HCEC 1CT (cell line): Measurements from ENCODE around the gene CATSPERB.
A peak's percentile ranks its signal among the peaks of the same experiment; 100 is the strongest.
"Not testable (repeated sequence)": the region's sequence is repeated elsewhere in the genome, so short reads cannot be mapped to it uniquely, and the experiment has no call there.

ENCODE experiments used
- DNase-seq: peaks from one replicate; pipeline ENCODE4 v3.0.0-alpha.2; 2017

CATSPERB gene, protein sequence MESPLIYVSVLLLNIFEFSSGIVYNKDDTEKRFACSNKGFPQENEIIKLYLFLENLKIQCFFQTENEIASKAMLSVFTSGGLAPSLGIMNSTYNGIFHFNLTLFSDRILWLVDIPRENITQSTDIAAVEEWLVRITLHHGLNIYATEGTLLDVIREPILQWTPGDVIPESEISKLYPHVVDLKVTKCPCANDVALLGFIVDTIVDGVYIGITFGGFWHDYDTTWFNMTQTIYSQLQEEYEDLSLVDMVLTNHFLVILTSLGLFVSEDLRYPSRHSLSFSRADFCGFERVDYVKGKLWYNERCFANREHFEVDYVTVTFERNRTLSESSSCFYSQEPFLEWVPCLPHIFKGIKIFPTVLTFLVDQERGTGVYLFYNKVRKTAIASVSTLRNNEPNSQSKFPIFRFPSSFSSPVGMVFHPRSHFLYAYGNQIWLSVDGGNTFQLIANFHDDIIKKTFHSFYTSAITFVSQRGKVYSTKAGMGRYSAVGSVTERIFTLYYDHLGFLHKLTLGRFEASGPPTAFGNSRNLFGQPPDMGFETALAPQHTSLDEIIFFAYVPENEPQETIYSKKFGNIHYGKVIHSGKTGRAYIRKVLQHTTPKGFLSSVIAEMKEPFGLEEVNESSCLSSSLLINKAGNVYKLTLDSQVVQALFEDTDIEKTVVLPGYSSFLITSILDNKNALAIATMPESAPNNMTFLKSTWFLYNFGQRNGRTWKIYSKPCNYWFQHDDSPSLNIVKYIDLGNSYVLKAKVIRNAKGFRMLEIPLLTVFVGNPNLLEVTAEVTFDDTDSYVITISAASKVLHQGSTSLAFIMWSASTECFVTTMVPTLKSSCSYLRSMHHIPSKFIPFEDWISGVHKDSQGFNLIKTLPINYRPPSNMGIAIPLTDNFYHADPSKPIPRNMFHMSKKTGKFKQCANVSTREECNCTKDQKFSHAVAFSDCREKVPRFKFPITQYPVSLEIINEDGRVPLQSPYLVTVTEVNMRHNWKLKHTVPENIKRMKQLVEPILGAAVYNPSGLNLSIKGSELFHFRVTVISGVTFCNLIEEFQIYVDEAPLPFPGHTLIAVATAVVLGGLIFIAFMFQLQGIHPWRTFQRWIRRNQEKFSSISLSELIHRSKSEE

GRCh38 chr14:91731986-91732385, at the start of gene CATSPERB:
TSS of gene CATSPERB (minus strand) at chr14:91732086. CDS start at chr14:91729479, 2,607 bp downstream.
- no peak for DNase-seq

DNA sequence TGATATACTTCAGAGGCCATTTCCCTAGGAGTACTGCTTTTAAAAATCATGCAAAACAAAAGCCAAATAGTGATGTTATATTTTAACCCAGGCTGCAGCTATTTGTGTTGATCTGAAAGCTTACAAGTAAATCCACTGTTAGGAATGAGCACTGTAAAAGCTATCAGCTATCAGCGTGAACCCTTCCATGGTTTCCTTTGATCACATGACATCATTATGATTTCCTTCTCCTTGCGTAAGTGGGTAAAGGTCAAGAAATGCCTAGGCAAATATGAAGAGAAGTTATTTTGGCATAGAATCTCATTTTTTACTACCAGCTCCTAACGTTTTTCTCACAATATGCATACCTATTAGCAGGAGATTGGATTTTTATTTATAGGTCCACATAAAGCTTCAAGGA, 48.6 kb upstream of the CATSPERB start:
- DNase-seq, result no peak

GRCh38 chr14:91778217-91778616, 46.3 kb upstream of the CATSPERB start:
- peak; percentile 17 for DNase-seq

DNA sequence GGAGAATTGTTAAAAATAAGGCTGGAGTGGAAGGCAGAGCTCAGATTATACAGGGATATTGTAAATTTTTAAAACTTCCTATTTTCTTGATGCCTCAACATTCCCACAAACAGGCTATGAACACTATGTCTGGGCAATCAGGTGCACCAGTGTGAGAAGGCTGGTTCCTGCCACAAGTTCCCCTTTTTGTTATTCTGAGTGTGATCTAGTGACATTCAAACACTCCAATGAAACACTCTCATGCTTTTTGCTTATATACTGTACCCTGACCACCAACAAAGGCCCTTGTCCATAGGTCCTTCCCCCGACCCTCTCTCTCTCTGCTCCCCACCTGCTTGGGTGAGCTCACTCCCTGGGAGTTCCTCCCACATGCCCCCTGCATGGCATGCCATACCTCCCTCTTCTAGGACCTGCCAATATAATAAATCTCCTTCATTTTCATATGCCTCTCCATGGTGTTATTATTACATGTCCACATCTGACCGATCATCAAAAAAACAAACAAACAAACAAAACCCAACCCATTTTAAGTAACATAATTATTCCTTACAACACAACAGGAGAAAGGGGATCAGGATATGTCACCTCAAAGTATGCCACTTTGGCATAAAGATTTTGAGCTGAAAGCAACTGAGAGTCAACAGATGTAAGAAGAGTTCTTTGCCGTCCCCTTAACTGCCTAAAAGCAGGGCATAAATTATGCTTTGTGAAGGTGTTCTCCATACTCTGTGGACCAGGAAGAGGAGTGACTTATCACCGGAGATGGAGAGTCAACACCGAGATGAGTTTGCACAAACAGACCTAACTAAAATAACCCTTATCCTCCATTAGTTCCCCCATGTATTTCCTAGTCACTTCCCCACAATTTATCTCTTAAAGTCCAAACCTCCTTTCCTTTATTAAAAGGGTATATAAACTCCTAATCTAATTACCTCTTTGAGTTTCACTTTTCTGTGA, 42.5 kb upstream of the CATSPERB start:
- no peak for DNase-seq

- no peak for DNase-seq
Measured at GRCh38 chr14:91770185-91770584, 38.3 kb upstream of the CATSPERB start.

GRCh38 chr14:91755570-91756295, 23.8 kb upstream of the CATSPERB start:
- peak; percentile 83 for DNase-seq

DNA sequence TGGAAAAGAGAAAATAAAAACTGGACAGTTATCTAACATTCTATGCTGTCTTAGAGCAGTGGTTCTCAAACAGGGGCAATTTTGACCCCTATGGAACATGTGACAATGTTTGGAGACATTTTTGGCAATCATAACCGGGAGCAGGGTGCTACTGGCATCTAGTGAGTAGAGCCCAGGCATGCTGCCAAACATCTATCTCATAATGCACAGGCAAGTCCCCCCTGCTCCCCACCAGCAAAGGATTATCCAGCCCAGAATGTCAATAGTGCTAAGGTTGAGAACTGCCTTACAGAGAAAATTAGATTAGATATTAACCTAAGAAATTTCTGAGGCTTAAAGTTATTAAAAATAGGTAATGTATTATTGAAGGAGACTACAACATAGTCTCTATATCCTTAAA, 22.9 kb upstream of the CATSPERB start:
- DNase-seq, result no peak

DNA sequence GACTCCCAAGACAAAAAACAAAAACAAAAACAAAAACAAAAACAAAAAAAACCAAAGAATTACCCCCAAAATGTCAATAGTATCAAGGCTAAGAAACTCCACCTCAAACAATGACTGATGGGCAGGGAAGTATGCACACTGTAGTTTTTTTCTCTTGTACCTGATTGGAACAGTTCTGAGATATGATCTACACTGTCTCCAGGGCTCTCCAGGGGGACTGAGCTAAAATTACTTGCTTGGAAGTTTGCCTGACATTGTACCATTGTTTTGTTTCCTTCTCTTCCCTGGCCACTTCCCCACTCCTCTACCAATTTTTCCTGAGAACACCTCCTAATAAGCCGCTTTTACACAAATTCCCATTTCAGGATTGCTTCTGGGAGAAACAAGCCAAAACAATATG, 22.3 kb upstream of the CATSPERB start:
- no peak for DNase-seq

- peak; percentile 76 for DNase-seq
Measured at GRCh38 chr14:91753501-91754128, 21.7 kb upstream of the CATSPERB start.

DNA sequence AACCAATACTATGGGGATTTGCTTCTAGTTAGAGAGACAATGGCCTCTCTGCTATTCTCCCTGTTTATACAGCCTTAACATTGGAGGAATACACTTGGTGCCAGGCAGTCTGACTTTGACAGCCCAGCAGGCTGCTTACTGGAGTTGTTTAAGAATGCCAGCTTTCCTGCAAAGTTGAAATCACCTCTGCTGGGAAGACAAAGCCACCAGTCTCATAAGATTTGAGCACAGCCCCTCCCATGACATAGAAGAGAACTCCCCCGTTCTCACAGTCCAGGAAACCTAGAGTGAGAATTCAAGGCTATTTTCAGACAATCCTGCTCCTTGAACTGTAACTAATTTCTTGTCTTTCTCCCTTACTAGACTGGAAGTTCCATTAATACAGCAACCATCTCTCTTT, 21.1 kb upstream of the CATSPERB start:
- no peak for DNase-seq

DNA sequence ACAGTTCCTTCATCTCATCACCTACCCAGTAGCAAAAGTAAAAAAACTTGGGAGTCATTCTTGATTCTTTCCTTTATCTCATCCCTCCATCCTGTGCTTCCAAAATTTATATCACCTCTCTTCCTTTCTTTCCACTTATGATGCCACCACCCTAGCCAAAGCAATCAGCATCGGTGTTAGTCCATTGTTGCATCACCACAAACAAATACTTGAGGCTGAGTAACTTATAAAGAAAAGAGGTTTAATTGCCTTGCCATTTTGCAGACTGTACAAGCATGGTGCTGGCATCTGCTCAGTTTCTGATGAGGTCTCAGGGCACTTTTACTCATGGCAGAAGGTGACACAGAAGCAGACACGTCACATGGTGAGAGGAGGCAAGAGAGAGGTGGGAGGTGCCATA, 19.8 kb upstream of the CATSPERB start:
- DNase-seq, result no peak

- DNase-seq, result no peak
Measured at GRCh38 chr14:91750634-91751198, 18.8 kb upstream of the CATSPERB start.

DNA sequence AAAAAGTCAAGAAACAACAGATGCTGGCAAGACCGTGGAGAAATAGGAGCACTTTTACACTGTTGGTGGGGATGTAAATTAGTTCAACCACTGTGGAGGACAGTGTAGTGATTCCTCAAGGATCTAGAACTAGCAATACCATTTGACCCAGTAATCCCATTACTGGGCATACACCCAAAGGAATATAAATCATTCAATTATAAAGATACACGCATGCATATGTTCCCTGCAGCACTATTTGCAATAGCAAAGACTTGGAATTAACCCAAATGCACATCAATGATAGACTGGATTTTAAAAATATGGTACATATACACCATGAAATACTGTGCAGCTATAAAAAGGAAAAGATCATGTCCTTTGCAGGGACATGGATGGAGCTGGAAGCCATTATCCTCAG, 18.0 kb upstream of the CATSPERB start:
- peak; percentile 61 for DNase-seq

- no peak for DNase-seq
Measured at GRCh38 chr14:91748049-91748448, 16.2 kb upstream of the CATSPERB start.

DNA sequence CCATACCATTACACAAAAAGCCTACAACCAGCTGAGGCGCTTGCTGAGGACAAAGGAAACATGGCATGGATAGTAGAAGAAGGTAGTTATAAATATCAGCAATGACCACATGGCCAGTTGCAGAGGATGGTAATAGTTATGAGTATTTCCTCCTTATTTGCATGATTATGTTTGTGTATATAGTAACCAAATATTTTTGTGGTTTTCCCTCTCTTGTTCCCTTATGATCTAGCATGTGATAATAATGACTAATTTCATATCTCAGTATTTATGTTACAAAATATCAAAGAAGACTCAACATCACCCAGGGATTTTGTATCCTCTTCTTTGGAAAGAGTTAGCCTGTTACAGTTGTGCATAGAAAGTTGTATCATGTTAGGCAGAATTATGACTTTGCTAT, 13.5 kb upstream of the CATSPERB start:
- peak; percentile 94 for DNase-seq

- peak; percentile 84 for DNase-seq
Measured at GRCh38 chr14:91744068-91744480, 12.2 kb upstream of the CATSPERB start.

- DNase-seq, result no peak
Measured at GRCh38 chr14:91743305-91743653, 11.4 kb upstream of the CATSPERB start.

GRCh38 chr14:91742621-91743304, 10.9 kb upstream of the CATSPERB start:
- no peak for DNase-seq

- DNase-seq, result not testable (repeated sequence)
Measured at GRCh38 chr14:91739867-91740266, 8.0 kb upstream of the CATSPERB start.

DNA sequence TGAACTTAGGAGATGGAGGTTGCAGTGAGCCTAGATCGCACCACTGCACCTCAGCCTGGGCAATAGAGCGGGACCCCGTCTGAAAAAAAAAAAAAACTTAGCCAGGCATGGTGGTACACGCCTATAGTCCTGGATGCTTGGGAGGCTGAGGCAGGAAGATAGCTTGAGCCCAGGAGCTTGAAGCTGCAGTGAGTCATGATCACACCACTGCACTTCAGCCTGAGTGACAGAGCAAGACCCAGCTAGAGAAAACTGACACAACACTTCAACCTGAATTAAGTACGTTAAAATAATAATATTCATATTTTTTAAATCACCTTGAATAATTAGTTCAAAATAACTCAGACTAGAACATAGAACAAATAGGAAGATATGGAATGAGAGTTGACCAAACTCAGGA, 5.7 kb upstream of the CATSPERB start:
- no peak for DNase-seq
